Suprapubic skin (tissue), 4 donors: ENCODE data around the gene HMGB2. TPM values are rescaled to one million over a fixed set of nuclear protein-coding genes. Genes with fewer than 3 reads are reported as not detected.

Experiments used
- DNase-seq, 2 donors: peaks; one replicate each; pipeline ENCODE4 v3.0.0-alpha.2; 2019; ENCODE audit warnings: low spot score in 2 of 2
- H3K27ac ChIP-seq: fragments of 200-600 bp; sonication (generic); one replicate; pipeline ENCODE4 v1.5.1; 2019
- H3K27me3 ChIP-seq: fragments of 200-600 bp; sonication (generic); one replicate; pipeline ENCODE4 v1.5.1; 2019
- H3K36me3 ChIP-seq: fragments of 200-600 bp; sonication (generic); one replicate; pipeline ENCODE4 v1.5.1; 2019
- H3K4me1 ChIP-seq: fragments of 200-600 bp; sonication (generic); one replicate; pipeline ENCODE4 v1.5.1; 2019
- H3K4me3 ChIP-seq: fragments of 200-600 bp; sonication (generic); one replicate; pipeline ENCODE4 v1.5.1; 2019; ENCODE audit warnings: mild to moderate bottlenecking
- H3K9me3 ChIP-seq: fragments of 200-600 bp; sonication (generic); one replicate; pipeline ENCODE4 v1.5.1; 2019
- CTCF ChIP-seq, 2 donors: fragments of 200-600 bp in 1 of 2; fragments of 450-650 bp in 1 of 2; sonication (generic) in 1 of 2; IDR thresholded peaks; one replicate each; pipeline ENCODE4 v1.5.1; 2016 to 2019; ENCODE audit warnings: antibody characterized with exemption in 2 of 2, mild to moderate bottlenecking in 1 of 2, moderate library complexity in 1 of 2
- EP300 ChIP-seq: sonication (generic); formaldehyde crosslinking; IDR thresholded peaks from one replicate; pipeline ENCODE4 v1.6.1; 2017; ENCODE audit warnings: antibody characterized with exemption
- POLR2A ChIP-seq, 2 donors: fragments of 450-650 bp; IDR thresholded peaks; one replicate each; pipeline ENCODE4 v1.6.1; 2017; ENCODE audit warnings: antibody characterized with exemption in 2 of 2, mild to moderate bottlenecking in 2 of 2, moderate library complexity in 2 of 2
- POLR2AphosphoS5 ChIP-seq, 3 donors: sonication (generic); formaldehyde crosslinking; IDR thresholded peaks; one replicate each; pipeline ENCODE4 v1.6.1; 2017; ENCODE audit warnings: antibody characterized with exemption in 3 of 3
- WGBS: methylation state at CpG from one replicate; pipeline ENCODE4 v1.1.5; 2018; 5-methylcytosine and 5-hydroxymethylcytosine counted together
- total RNA-seq, 4 donors: library from RNA; depleted of rRNA; stranded (reverse); fragments of >200 nt; gene quantifications; one replicate each; pipeline ENCODE4 v1.1.0, GENCODE V29; 2016

HMGB2 gene
- total RNA-seq, 4 donors from 2014 or later = 28.8 to 76.5 (median 34.2) TPM

- no peak for TF ChIP-seq CTCF (IDR thresholded peaks at IDR 0.05)
- no peak for TF ChIP-seq POLR2A (IDR thresholded peaks at IDR 0.05)
- no peak for TF ChIP-seq POLR2AphosphoS5 (IDR thresholded peaks at IDR 0.05)
- no peak for TF ChIP-seq EP300
- Histone ChIP-seq H3K27me3 (no peaks in the 10 kb centered on the region), H3K27ac (peak overlapping the region; percentile 99), H3K4me3 (peak overlapping the region; percentile 98), H3K9me3 (no peaks in the 10 kb centered on the region), H3K36me3 (peaks cover 16% of the 10 kb centered on the region), H3K4me1 (peaks cover 28% of the 10 kb centered on the region)
- peak in 1 of 2 donors; percentile 75 for DNase-seq
- WGBS = 3% methylated on average over 20 of the region's 52 CpGs
Measured at GRCh38 chr4:173334891-173335752, 964 bp upstream of the HMGB2 start.

GRCh38 chr4:173333658-173334084 lies 487 bp downstream of the HMGB2 start:
- Histone ChIP-seq H3K9me3 (no peaks in the 10 kb centered on the region), H3K27me3 (no peaks in the 10 kb centered on the region), H3K36me3 (peaks cover 24% of the 10 kb centered on the region), H3K4me3 (peak overlapping the region; percentile 98), H3K27ac (peak overlapping the region; percentile 99), H3K4me1 (peaks cover 28% of the 10 kb centered on the region)
- peak; percentile 82 to 84 for DNase-seq
- WGBS = 0% methylated on average over 1 of the region's 53 CpGs
- no peak for TF ChIP-seq POLR2A (IDR thresholded peaks at IDR 0.05)
- TF ChIP-seq EP300 = no peak
- no peak for TF ChIP-seq POLR2AphosphoS5 (IDR thresholded peaks at IDR 0.05)
- no peak for TF ChIP-seq CTCF (IDR thresholded peaks at IDR 0.05)

- peaks cover 30% of the 10 kb centered on the region for H3K36me3 ChIP-seq
- peak overlapping the region; percentile 99 for H3K27ac ChIP-seq
- 6% methylated on average over 21 of the region's 21 CpGs for WGBS
- TF ChIP-seq CTCF (IDR thresholded peaks at IDR 0.05) (no peak), POLR2AphosphoS5 (IDR thresholded peaks at IDR 0.05) (no peak), POLR2A (IDR thresholded peaks at IDR 0.05) (no peak), EP300 (no peak)
- H3K4me1 ChIP-seq = peaks cover 28% of the 10 kb centered on the region
- H3K27me3 ChIP-seq = no peaks in the 10 kb centered on the region
- H3K9me3 ChIP-seq = no peaks in the 10 kb centered on the region
- no peak for DNase-seq
- H3K4me3 ChIP-seq = peak overlapping the region; percentile 98
Measured at GRCh38 chr4:173332963-173333657, 1.0 kb downstream of the HMGB2 start.

- Histone ChIP-seq H3K9me3 (no peaks in the 10 kb centered on the region), H3K4me3 (peak overlapping the region; percentile 98), H3K27me3 (no peaks in the 10 kb centered on the region), H3K4me1 (peaks cover 28% of the 10 kb centered on the region), H3K27ac (no peak overlapping the region), H3K36me3 (peaks cover 37% of the 10 kb centered on the region)
- WGBS = 40% methylated on average over 6 of the region's 6 CpGs
- TF ChIP-seq POLR2A (IDR thresholded peaks at IDR 0.05) (no peak), EP300 (no peak), CTCF (IDR thresholded peaks at IDR 0.05) (no peak)
- no peak for DNase-seq
Measured at GRCh38 chr4:173332021-173332487, 2.1 kb downstream of the HMGB2 start.

GRCh38 chr4:173330590-173330989 lies 3.6 kb downstream of the HMGB2 start:
- WGBS = 90% methylated on average over 2 of the region's 2 CpGs
- H3K27me3 ChIP-seq = no peaks in the 10 kb centered on the region
- no peak overlapping the region for H3K27ac ChIP-seq
- no peaks in the 10 kb centered on the region for H3K9me3 ChIP-seq
- TF ChIP-seq CTCF (IDR thresholded peaks at IDR 0.05) (no peak), EP300 (no peak), POLR2AphosphoS5 (IDR thresholded peaks at IDR 0.05) (no peak), POLR2A (IDR thresholded peaks at IDR 0.05) (no peak)
- H3K4me1 ChIP-seq = peaks cover 28% of the 10 kb centered on the region
- H3K36me3 ChIP-seq = peaks cover 37% of the 10 kb centered on the region
- H3K4me3 ChIP-seq = no peak overlapping the region
- DNase-seq = no peak
